GM13977 (cell line): ENCODE measurements around the gene SPINK1.
"Not testable (repeated sequence)": the region's sequence is repeated elsewhere in the genome, so short reads cannot be mapped to it uniquely, and the experiment has no call there.

Experiments
- DNase-seq: peaks from one replicate; pipeline ENCODE4 v3.0.0; 2012; ENCODE audit warnings: low spot score
- in situ Hi-C: fragments of 300-500 bp; cut with MboI; formaldehyde crosslinking; loops from one replicate; pipeline ENCODE4 v1.12.0; 2022; ENCODE audit warnings: low sequenced_read_pairs, low pct_unique_long_range_greater_than_20kb, mixed read lengths, inconsistent platforms; ENCODE audit not compliant: unreplicated experiment
- TF ChIP-seq, protein P1 (sequence below): IDR thresholded peaks from 2 replicates; pipeline ENCODE4 v1.5.1; 2012; ENCODE audit warnings: mild to moderate bottlenecking, control low read depth; ENCODE audit not compliant: insufficient read depth; ENCODE audit errors: extremely low read depth, missing control alignments

The SPINK1 gene

DNA sequence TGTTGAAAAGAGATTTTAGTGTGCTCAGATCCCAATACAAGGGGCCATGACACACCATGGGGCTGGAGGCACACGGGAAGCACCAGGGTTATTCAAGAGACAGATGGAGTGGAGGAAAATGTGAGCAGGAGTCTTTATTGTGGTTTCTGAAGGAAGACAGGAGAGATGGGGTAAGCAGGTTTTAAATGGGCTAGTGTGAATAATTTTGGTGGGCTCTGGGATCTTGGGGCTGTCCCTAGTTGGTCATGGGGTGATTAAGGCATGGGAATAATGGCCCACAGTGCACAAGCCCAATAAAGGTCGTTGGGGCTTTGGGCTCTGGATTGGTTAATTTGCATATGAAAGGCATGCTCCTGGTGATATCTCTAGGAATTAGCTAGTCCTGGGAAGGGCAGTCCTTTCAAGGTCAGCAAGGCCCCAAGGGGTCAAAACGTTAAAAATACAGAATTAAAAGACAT is 43.5 kb upstream of the SPINK1 start:
- in situ Hi-C loops, result no loop called here
- TF ChIP-seq, protein P1, sequence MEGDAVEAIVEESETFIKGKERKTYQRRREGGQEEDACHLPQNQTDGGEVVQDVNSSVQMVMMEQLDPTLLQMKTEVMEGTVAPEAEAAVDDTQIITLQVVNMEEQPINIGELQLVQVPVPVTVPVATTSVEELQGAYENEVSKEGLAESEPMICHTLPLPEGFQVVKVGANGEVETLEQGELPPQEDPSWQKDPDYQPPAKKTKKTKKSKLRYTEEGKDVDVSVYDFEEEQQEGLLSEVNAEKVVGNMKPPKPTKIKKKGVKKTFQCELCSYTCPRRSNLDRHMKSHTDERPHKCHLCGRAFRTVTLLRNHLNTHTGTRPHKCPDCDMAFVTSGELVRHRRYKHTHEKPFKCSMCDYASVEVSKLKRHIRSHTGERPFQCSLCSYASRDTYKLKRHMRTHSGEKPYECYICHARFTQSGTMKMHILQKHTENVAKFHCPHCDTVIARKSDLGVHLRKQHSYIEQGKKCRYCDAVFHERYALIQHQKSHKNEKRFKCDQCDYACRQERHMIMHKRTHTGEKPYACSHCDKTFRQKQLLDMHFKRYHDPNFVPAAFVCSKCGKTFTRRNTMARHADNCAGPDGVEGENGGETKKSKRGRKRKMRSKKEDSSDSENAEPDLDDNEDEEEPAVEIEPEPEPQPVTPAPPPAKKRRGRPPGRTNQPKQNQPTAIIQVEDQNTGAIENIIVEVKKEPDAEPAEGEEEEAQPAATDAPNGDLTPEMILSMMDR, result no peak
- DNase-seq, result no peak

GRCh38 chr5:147874118-147874875 is 42.8 kb upstream of the SPINK1 start:
- in situ Hi-C loops, result not testable (repeated sequence)

DNA sequence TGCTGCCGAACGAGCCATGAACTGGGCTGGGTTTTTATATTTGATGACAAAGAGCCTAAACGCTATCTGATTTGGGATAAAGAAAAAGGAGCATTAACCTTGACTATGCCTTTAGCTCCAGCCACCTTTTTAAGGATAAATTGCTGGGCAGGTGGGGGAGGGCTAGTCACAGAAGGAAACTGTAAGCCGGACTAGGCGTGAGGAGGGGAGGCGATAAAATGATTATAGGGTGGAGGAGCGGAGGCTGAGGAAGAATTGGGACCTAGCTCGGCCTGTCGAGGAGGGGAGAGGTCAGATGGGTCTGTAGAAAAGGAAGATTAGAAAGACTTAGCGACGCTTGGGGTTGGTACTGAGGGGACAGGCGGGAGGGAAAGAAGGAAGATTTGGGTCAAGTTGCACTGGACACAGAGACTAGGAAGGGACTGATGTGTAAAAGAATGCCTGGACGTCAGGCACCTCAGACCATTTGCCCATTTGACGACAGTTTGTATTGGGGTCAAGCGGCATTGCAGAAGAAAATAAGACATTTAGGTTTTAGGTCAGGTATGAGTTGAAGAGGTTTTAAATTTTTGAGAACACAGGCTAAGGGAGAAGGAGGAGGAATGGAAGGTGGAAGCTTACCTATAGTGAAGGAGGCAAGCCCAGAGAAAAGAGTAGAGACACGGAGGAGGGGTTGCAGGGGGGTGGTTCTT is 41.4 kb upstream of the SPINK1 start:
- DNase-seq, in situ Hi-C loops: not testable (repeated sequence)

More at GRCh38 chr5:147874118-147874875, 42.8 kb upstream of the SPINK1 start:
- not testable (repeated sequence) for DNase-seq

DNA sequence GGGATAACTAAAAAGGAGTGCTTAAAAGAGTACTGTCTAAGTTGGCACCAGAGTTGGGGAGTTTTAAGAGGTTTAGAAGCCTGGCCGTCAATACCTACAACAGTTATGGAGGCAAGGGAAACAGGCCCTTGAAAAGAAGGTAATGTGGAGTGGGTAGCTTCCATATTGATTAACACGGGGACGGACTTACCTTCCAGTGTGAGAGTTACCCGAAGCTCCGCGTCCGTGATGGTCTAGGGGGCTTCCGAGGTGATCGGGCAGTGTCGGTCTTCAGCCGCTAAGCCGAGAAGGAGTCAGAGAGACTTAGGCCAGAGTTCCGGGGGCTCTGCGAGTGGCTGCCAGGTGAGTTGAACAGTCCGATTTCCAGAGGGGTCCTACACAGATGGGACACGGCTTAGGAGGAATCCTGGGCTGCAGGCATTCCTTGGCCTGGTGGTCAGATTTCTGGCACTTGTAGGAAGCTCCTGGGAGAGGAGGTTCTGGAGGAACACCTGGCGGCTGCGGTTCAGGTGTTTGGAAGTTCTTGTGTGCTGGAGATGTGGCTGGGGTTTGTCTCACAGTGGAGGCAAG is 40.6 kb upstream of the SPINK1 start:
- in situ Hi-C loops, DNase-seq: not testable (repeated sequence)

DNA sequence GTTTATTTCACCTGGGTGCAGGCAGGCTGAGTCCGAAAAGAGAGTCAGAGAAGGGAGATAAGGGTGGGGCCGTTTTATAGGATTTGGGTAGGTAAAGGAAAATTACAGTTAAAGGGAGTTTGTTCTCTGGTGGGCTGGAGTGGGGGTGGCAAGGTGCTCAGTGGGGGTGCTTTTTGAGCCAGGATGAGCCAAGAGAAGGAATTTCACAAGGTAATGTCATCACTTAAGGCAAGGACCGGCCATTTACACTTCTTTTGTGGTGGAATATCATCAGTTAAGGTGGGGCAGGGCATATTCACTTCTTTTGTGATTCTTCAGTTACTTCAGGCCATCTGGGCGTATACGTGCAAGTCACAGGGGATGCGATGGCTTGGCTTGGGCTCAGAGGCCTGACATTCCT is 38.4 kb upstream of the SPINK1 start:
- DNase-seq, in situ Hi-C loops: not testable (repeated sequence)

- in situ Hi-C loops, result no loop called here
- TF ChIP-seq, protein P1, result no peak
Observed at GRCh38 chr5:147869112-147869511, 37.6 kb upstream of the SPINK1 start.

GRCh38 chr5:147863454-147864158 is 32.1 kb upstream of the SPINK1 start:
- DNase-seq, result no peak
- in situ Hi-C loops, result no loop called here
- TF ChIP-seq, protein P1, result no peak

More at GRCh38 chr5:147869112-147869511, 37.6 kb upstream of the SPINK1 start:
- no peak for DNase-seq

DNA sequence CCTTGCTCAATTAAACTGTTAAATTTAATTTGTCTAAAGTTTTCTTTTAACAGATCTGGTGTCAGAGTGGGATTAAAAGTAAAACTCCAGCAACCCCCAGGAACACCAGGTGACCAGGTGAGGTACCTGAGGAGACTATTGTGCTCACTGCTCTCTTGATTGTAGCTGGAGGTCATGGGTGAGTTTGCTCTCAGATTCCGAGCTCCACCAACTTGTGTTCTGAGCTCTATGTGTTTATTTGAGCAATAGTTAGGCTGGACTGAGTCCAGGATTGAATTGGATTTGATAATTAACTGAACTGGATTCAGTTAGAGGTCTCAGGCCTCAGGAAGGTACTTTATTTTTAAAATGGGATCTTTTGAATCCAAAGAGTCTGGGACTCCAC is 29.2 kb upstream of the SPINK1 start:
- no peak for DNase-seq
- TF ChIP-seq, protein P1, result no peak

More for the DNA sequence above, 29.2 kb upstream of the SPINK1 start:
- in situ Hi-C loops, result no loop called here
